Medulla oblongata (tissue), 1 donor: ENCODE results near the gene TSPAN32.
A peak's percentile ranks its signal among the peaks of the same experiment; 100 is the strongest.

Experiments used
- DNase-seq: peaks from one replicate; pipeline ENCODE4 v3.0.0-alpha.2; 2015; ENCODE audit errors: extremely low spot score

The TSPAN32 gene

GRCh38 chr11:2303627-2304505 is 2.1 kb downstream of the TSPAN32 start:
- DNase-seq, result no peak

GRCh38 chr11:2304506-2305139 is 2.8 kb downstream of the TSPAN32 start:
- no peak for DNase-seq

GRCh38 chr11:2305140-2305778 is 3.4 kb downstream of the TSPAN32 start:
- peak; percentile 83 for DNase-seq

- peak; percentile 37 for DNase-seq
Measured at GRCh38 chr11:2305788-2306451, 4.1 kb downstream of the TSPAN32 start.

- peak; percentile 32 for DNase-seq
Measured at GRCh38 chr11:2306452-2306823, 4.6 kb downstream of the TSPAN32 start.

GRCh38 chr11:2306877-2307500 is 5.2 kb downstream of the TSPAN32 start:
- DNase-seq, result no peak

- no peak for DNase-seq
Measured at GRCh38 chr11:2307501-2308331, 5.9 kb downstream of the TSPAN32 start.

GRCh38 chr11:2308713-2309112 is 6.9 kb downstream of the TSPAN32 start:
- DNase-seq, result no peak

- DNase-seq, result no peak
Measured at GRCh38 chr11:2309251-2310072, 7.6 kb downstream of the TSPAN32 start.

GRCh38 chr11:2310073-2310785 is 8.4 kb downstream of the TSPAN32 start:
- DNase-seq, result no peak

- no peak for DNase-seq
Measured at GRCh38 chr11:2310786-2311352, 9.1 kb downstream of the TSPAN32 start.

GRCh38 chr11:2311353-2312133 is 9.7 kb downstream of the TSPAN32 start:
- no peak for DNase-seq

- no peak for DNase-seq
Measured at GRCh38 chr11:2312232-2313042, 10.6 kb downstream of the TSPAN32 start.

GRCh38 chr11:2313051-2313951 is 11.5 kb downstream of the TSPAN32 start:
- DNase-seq, result no peak

- no peak for DNase-seq
Measured at GRCh38 chr11:2314136-2314524, 12.3 kb downstream of the TSPAN32 start.
